ENCODE results near the gene PLEKHA8.

PLEKHA8 gene

GRCh38 chr7:30082686-30083085 lies 54.5 kb downstream of the PLEKHA8 start:
- Histone ChIP-seq H3K9me3 (replicated peaks; ENCODE audit: insufficient read depth, low read length) (no peaks in the 10 kb centered on the region), H4K20me1 (ENCODE audit: insufficient read depth, low read length) (no peaks in the 10 kb centered on the region), H3K27me3 (replicated peaks; ENCODE audit: insufficient read depth, low read length) (no peaks in the 10 kb centered on the region), H3K36me3 (replicated peaks; ENCODE audit: insufficient read depth, low read length) (no peaks in the 10 kb centered on the region), H3F3A (ENCODE audit: insufficient read depth, low read length) (peaks cover 31% of the 10 kb centered on the region), H3K9me2 (replicated peaks; ENCODE audit: insufficient read depth, low read length) (no peaks in the 10 kb centered on the region), H3K79me2 (ENCODE audit: low read length) (0 out of 2 replicates have a peak, but pooled peaks cover 3% of the 10 kb centered on the region), H3K4me1 (ENCODE audit: low read length) (peaks cover 65% of the 10 kb centered on the region), H3K4me2 (ENCODE audit: low read depth, low read length) (no peak overlapping the region), H3K9ac (ENCODE audit: low read length) (no peak overlapping the region), H2AFZ (ENCODE audit: low read length) (no peak overlapping the region), H3K27ac (ENCODE audit: low read length) (no peak overlapping the region), H3K4me3 (ENCODE audit: low read length) (no peak overlapping the region)
- DNase-seq = no peak
- no peak for TF ChIP-seq EZH2phosphoT487 (IDR thresholded peaks at IDR 0.05; ENCODE audit: low read length)

GRCh38 chr7:30083334-30083733 lies 55.1 kb downstream of the PLEKHA8 start:
- no peak for TF ChIP-seq EZH2phosphoT487 (IDR thresholded peaks at IDR 0.05; ENCODE audit: low read length)
- no peak for TF ChIP-seq CTCF (IDR thresholded peaks at IDR 0.05; ENCODE audit: low read length)
- H3K79me2 ChIP-seq (ENCODE audit: low read length) = 0 out of 2 replicates have a peak, but pooled peaks cover 3% of the 10 kb centered on the region
- H3K4me2 ChIP-seq (ENCODE audit: low read depth, low read length) = no peak overlapping the region
- peaks cover 71% of the 10 kb centered on the region for H3K4me1 ChIP-seq (ENCODE audit: low read length)
- no peak overlapping the region for H3K27ac ChIP-seq (ENCODE audit: low read length)
- H3K27me3 ChIP-seq (replicated peaks; ENCODE audit: insufficient read depth, low read length) = no peaks in the 10 kb centered on the region
- no peaks in the 10 kb centered on the region for H4K20me1 ChIP-seq (ENCODE audit: insufficient read depth, low read length)
- DNase-seq = no peak
- no peak overlapping the region for H3K4me3 ChIP-seq (ENCODE audit: low read length)
- no peak overlapping the region for H3K9ac ChIP-seq (ENCODE audit: low read length)
- H3F3A ChIP-seq (ENCODE audit: insufficient read depth, low read length) = peaks cover 31% of the 10 kb centered on the region
- H3K36me3 ChIP-seq (replicated peaks; ENCODE audit: insufficient read depth, low read length) = no peaks in the 10 kb centered on the region
- no peaks in the 10 kb centered on the region for H3K9me3 ChIP-seq (replicated peaks; ENCODE audit: insufficient read depth, low read length)
- no peaks in the 10 kb centered on the region for H3K9me2 ChIP-seq (replicated peaks; ENCODE audit: insufficient read depth, low read length)
- H2AFZ ChIP-seq (ENCODE audit: low read length) = no peak overlapping the region

GRCh38 chr7:30084212-30084611 lies 56.0 kb downstream of the PLEKHA8 start:
- Histone ChIP-seq H4K20me1 (ENCODE audit: insufficient read depth, low read length) (no peaks in the 10 kb centered on the region), H3K27me3 (replicated peaks; ENCODE audit: insufficient read depth, low read length) (no peaks in the 10 kb centered on the region), H3K9me3 (replicated peaks; ENCODE audit: insufficient read depth, low read length) (no peaks in the 10 kb centered on the region), H3F3A (ENCODE audit: insufficient read depth, low read length) (peaks cover 31% of the 10 kb centered on the region), H3K4me1 (ENCODE audit: low read length) (peaks cover 70% of the 10 kb centered on the region), H3K9ac (ENCODE audit: low read length) (no peak overlapping the region), H2AFZ (ENCODE audit: low read length) (no peak overlapping the region), H3K27ac (ENCODE audit: low read length) (no peak overlapping the region), H3K4me3 (ENCODE audit: low read length) (no peak overlapping the region), H3K4me2 (ENCODE audit: low read depth, low read length) (no peak overlapping the region), H3K9me2 (replicated peaks; ENCODE audit: insufficient read depth, low read length) (no peaks in the 10 kb centered on the region), H3K36me3 (replicated peaks; ENCODE audit: insufficient read depth, low read length) (no peaks in the 10 kb centered on the region), H3K79me2 (ENCODE audit: low read length) (0 out of 2 replicates have a peak, but pooled peaks cover 3% of the 10 kb centered on the region)
- DNase-seq = no peak
- no peak for TF ChIP-seq EZH2 (optimal IDR thresholded peaks at IDR 0.05; ENCODE audit: low read depth, low read length)
- TF ChIP-seq EZH2phosphoT487 (IDR thresholded peaks at IDR 0.05; ENCODE audit: low read length) = no peak
- no peak for TF ChIP-seq CTCF (IDR thresholded peaks at IDR 0.05; ENCODE audit: low read length)

GRCh38 chr7:30086529-30086928 lies 58.3 kb downstream of the PLEKHA8 start:
- peak overlapping the region; percentile 87 for H3K27ac ChIP-seq (ENCODE audit: low read length)
- no peaks in the 10 kb centered on the region for H4K20me1 ChIP-seq (ENCODE audit: insufficient read depth, low read length)
- H3K4me3 ChIP-seq (ENCODE audit: low read length) = peak overlapping the region; percentile 49
- peak overlapping the region; percentile 19; the same call in 1 of the 2 replicates for H2AFZ ChIP-seq (ENCODE audit: low read length)
- H3K9me3 ChIP-seq (replicated peaks; ENCODE audit: insufficient read depth, low read length) = no peaks in the 10 kb centered on the region
- H3K36me3 ChIP-seq (replicated peaks; ENCODE audit: insufficient read depth, low read length) = no peaks in the 10 kb centered on the region
- H3K27me3 ChIP-seq (replicated peaks; ENCODE audit: insufficient read depth, low read length) = no peaks in the 10 kb centered on the region
- TF ChIP-seq EZH2phosphoT487 (IDR thresholded peaks at IDR 0.05; ENCODE audit: low read length) (no peak), EZH2 (optimal IDR thresholded peaks at IDR 0.05; ENCODE audit: low read depth, low read length) (no peak)
- H3K79me2 ChIP-seq (ENCODE audit: low read length) = 0 out of 2 replicates have a peak, but pooled peaks cover 3% of the 10 kb centered on the region
- H3K4me2 ChIP-seq (ENCODE audit: low read depth, low read length) = peak overlapping the region; percentile 88
- H3K9ac ChIP-seq (ENCODE audit: low read length) = peak overlapping the region; percentile 44
- peaks cover 49% of the 10 kb centered on the region for H3K4me1 ChIP-seq (ENCODE audit: low read length)
- no peaks in the 10 kb centered on the region for H3K9me2 ChIP-seq (replicated peaks; ENCODE audit: insufficient read depth, low read length)
- peak; percentile 78 for DNase-seq
- peaks cover 25% of the 10 kb centered on the region for H3F3A ChIP-seq (ENCODE audit: insufficient read depth, low read length)
